Gastrocnemius medialis (tissue), 4 donors: Measurements from ENCODE around the gene SGMS1.

Experiments
- CTCF ChIP-seq, 5 experiments: fragments of 450-650 bp in 3 of 5; fragments of 200-600 bp in 2 of 5; sonication (generic) in 2 of 5; IDR thresholded peaks in 4 of 5; conservative IDR thresholded peaks in 1 of 5; 1 replicate in 4 of 5; 2 replicates in 1 of 5; pipeline ENCODE4 v1.5.1; 2016 to 2019; ENCODE audit warnings: antibody characterized with exemption in 5 of 5, mild to moderate bottlenecking in 3 of 5, moderate library complexity in 3 of 5
- POLR2A ChIP-seq, 2 donors: fragments of 450-650 bp; IDR thresholded peaks; one replicate each; pipeline ENCODE4 v1.6.1; 2017; ENCODE audit warnings: antibody characterized with exemption in 2 of 2, mild to moderate bottlenecking in 2 of 2, moderate library complexity in 2 of 2

DNA sequence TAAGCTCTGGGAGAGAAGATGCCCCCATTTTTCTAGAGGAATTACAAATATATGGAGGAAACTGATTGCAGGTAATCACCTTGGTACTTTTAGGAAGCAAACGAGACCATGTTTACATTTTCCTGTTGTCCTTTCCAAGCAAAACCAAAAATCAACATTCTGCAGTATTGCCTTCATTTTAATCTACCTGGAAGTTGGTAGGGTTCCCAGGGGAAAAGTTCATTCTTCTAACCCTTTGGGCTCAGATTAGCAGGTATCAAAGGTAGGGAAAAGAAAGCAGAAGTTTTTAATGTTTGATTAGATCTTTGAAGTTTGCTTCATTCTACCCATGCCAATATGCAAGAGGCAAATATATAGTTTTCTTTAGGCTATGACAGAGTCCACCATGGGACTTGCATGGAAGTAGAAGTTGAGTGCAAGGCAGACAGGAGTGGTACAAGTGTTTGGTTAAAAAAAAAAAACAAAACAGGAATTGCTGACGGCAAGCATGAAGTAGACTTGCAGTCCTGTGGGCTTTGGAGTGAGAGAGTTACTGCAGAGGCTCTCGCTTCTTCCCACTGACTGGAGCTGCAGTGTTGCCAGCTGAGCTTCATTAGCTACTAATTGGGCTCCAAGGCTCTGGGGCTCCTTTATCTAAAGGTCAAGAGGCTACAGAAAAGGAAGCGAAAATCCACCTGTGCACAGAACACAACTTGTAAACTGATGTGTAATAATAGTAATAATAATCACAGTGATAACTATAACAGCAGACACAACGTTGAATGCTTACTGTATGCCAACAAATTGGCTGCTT is 343.5 kb downstream of the SGMS1 start:
- TF ChIP-seq CTCF (IDR thresholded peaks at IDR 0.05 in 4 of 5, conservative IDR thresholded peaks at IDR 0.05 in 1 of 5) (no peak), POLR2A (IDR thresholded peaks at IDR 0.05) (no peak)
